Trophoblast cell (in vitro differentiated cells and primary cell): ENCODE data around the gene WIPF1.

Source experiments
- DNase-seq, 2 donors: peaks; one replicate each; pipeline ENCODE4 v3.0.0-alpha.2; 2016
- H2AFZ ChIP-seq: 2 replicates; pipeline ENCODE4 v1.6.1; 2013; ENCODE audit warnings: low read length, moderate library complexity, mild to moderate bottlenecking; ENCODE audit not compliant: insufficient read depth, poor library complexity
- H2AK5ac ChIP-seq: 2 replicates; pipeline ENCODE4 v1.6.1; 2013; ENCODE audit warnings: mild to moderate bottlenecking, low read length
- H2BK120ac ChIP-seq: 2 replicates; pipeline ENCODE4 v1.6.1; 2013; ENCODE audit warnings: low read length, mild to moderate bottlenecking, moderate library complexity; ENCODE audit not compliant: insufficient read depth, poor library complexity
- H2BK12ac ChIP-seq: 2 replicates; pipeline ENCODE4 v1.6.1; 2013; ENCODE audit warnings: mild to moderate bottlenecking, low read length, moderate library complexity
- H2BK5ac ChIP-seq: 2 replicates; pipeline ENCODE4 v1.6.1; 2013; ENCODE audit warnings: low read length, low read depth, moderate library complexity, mild to moderate bottlenecking; ENCODE audit not compliant: poor library complexity
- H3K14ac ChIP-seq: 2 replicates; pipeline ENCODE4 v1.6.1; 2013; ENCODE audit warnings: mild to moderate bottlenecking, low read length
- H3K18ac ChIP-seq: 2 replicates; pipeline ENCODE4 v1.6.1; 2013; ENCODE audit warnings: mild to moderate bottlenecking, low read length
- H3K23ac ChIP-seq: 2 replicates; pipeline ENCODE4 v1.6.1; 2013; ENCODE audit warnings: low read length
- H3K27ac ChIP-seq: 2 replicates; pipeline ENCODE4 v1.5.1; 2013; ENCODE audit warnings: low read depth, mild to moderate bottlenecking, inconsistent platforms, low read length, moderate library complexity
- H3K27me3 ChIP-seq: 2 replicates; pipeline ENCODE4 v1.6.1; 2013; ENCODE audit warnings: inconsistent platforms, mild to moderate bottlenecking, low read length, moderate library complexity; ENCODE audit not compliant: insufficient read depth
- H3K36me3 ChIP-seq, 2 experiments: 1 replicate in 1 of 2; 2 replicates in 1 of 2; pipeline ENCODE4 v1.6.1; 2013; ENCODE audit warnings: low read length in 2 of 2, mild to moderate bottlenecking in 2 of 2, moderate library complexity in 1 of 2; ENCODE audit not compliant: insufficient read depth in 2 of 2, control insufficient read depth in 1 of 2
- H3K4ac ChIP-seq: 2 replicates; pipeline ENCODE4 v1.6.1; 2013; ENCODE audit warnings: low read depth, mild to moderate bottlenecking, low read length, moderate library complexity
- H3K4me1 ChIP-seq, 2 experiments: 1 replicate in 1 of 2; 2 replicates in 1 of 2; pipeline ENCODE4 v1.6.1; 2013; ENCODE audit warnings: low read length in 2 of 2, mild to moderate bottlenecking in 2 of 2, moderate library complexity in 1 of 2; ENCODE audit not compliant: insufficient read depth in 2 of 2, control insufficient read depth in 1 of 2
- H3K4me2 ChIP-seq: 2 replicates; pipeline ENCODE4 v1.6.1; 2013; ENCODE audit warnings: inconsistent platforms, mild to moderate bottlenecking, low read length, moderate library complexity
- H3K4me3 ChIP-seq: 2 replicates; pipeline ENCODE4 v1.5.1; 2013; ENCODE audit warnings: mild to moderate bottlenecking, low read depth, low read length, inconsistent platforms
- H3K79me1 ChIP-seq: one replicate; pipeline ENCODE4 v1.6.1; 2013; ENCODE audit warnings: low read length
- H3K79me2 ChIP-seq: 2 replicates; pipeline ENCODE4 v1.6.1; 2013; ENCODE audit warnings: low read length, mild to moderate bottlenecking; ENCODE audit not compliant: control insufficient read depth, insufficient read depth, poor library complexity
- H3K9ac ChIP-seq: 2 replicates; pipeline ENCODE4 v1.6.1; 2013; ENCODE audit warnings: mild to moderate bottlenecking, low read length
- H3K9me3 ChIP-seq: 2 replicates; pipeline ENCODE4 v1.6.1; 2013; ENCODE audit warnings: low read depth, mild to moderate bottlenecking, control low read depth, inconsistent platforms, low read length; ENCODE audit not compliant: insufficient read depth
- H4K12ac ChIP-seq: 2 replicates; pipeline ENCODE4 v1.6.1; 2013; ENCODE audit warnings: low read depth, mild to moderate bottlenecking, low read length, moderate library complexity
- H4K8ac ChIP-seq: 2 replicates; pipeline ENCODE4 v1.6.1; 2013; ENCODE audit warnings: low read depth, mild to moderate bottlenecking, low read length, moderate library complexity
- H4K91ac ChIP-seq: one replicate; pipeline ENCODE4 v1.6.1; 2013; ENCODE audit warnings: low read depth, mild to moderate bottlenecking, low read length, moderate library complexity
- WGBS: extraction: QIAGEN DNeasy Blood & Tissue Kit; methylation state at CpG from one replicate; pipeline ENCODE4 v1.1.7; 2013; ENCODE audit warnings: missing lambda C conversion rate; ENCODE audit not compliant: insufficient read length, insufficient coverage; ENCODE audit errors: extremely low coverage; 5-methylcytosine and 5-hydroxymethylcytosine counted together

The WIPF1 gene

GRCh38 chr2:174603280-174603679 lies 5.7 kb upstream of the WIPF1 start:
- Histone ChIP-seq H2AFZ (no peak overlapping the region), H2AK5ac (no peak overlapping the region), H3K27ac (peak overlapping the region; percentile 20), H3K27me3 (no peaks in the 10 kb centered on the region), H2BK5ac (no peak overlapping the region), H4K8ac (no peak overlapping the region), H3K36me3 (peaks cover 6 to 8% of the 10 kb centered on the region in 2 experiments), H3K79me2 (peaks cover 4% of the 10 kb centered on the region), H3K14ac (no peak overlapping the region), H4K91ac (no peak overlapping the region), H2BK12ac (no peak overlapping the region), H3K23ac (no peak overlapping the region), H3K4me3 (no peak overlapping the region), H3K18ac (no peak overlapping the region), H3K79me1 (peaks cover 11% of the 10 kb centered on the region), H3K4me2 (no peak overlapping the region), H3K4ac (no peak overlapping the region), H3K4me1 (peaks cover 13 to 25% of the 10 kb centered on the region in 2 experiments), H4K12ac (no peak overlapping the region), H3K9ac (no peak overlapping the region), H3K9me3 (no peaks in the 10 kb centered on the region), H2BK120ac (no peak overlapping the region)
- WGBS = no CpG with 5 or more reads among the region's 3 CpGs
- peak; percentile 68 to 76 for DNase-seq

- H3K14ac ChIP-seq = peak overlapping the region; percentile 14
- peak overlapping the region; percentile 25 for H2BK5ac ChIP-seq
- DNase-seq = peak in 1 of 2 donors; percentile 35
- peaks cover 6 to 8% of the 10 kb centered on the region in 2 experiments for H3K36me3 ChIP-seq
- H4K12ac ChIP-seq = no peak overlapping the region
- H3K9ac ChIP-seq = no peak overlapping the region
- peaks cover 11% of the 10 kb centered on the region for H3K79me1 ChIP-seq
- no peak overlapping the region for H3K18ac ChIP-seq
- H2BK120ac ChIP-seq = no peak overlapping the region
- no peak overlapping the region for H3K23ac ChIP-seq
- no peaks in the 10 kb centered on the region for H3K9me3 ChIP-seq
- H2AFZ ChIP-seq = no peak overlapping the region
- no peak overlapping the region for H2BK12ac ChIP-seq
- H3K79me2 ChIP-seq = peaks cover 4% of the 10 kb centered on the region
- no peak overlapping the region for H3K27ac ChIP-seq
- H3K4me3 ChIP-seq = no peak overlapping the region
- H3K4me1 ChIP-seq = peaks cover 11 to 22% of the 10 kb centered on the region in 2 experiments
- H2AK5ac ChIP-seq = no peak overlapping the region
- H4K8ac ChIP-seq = no peak overlapping the region
- no peaks in the 10 kb centered on the region for H3K27me3 ChIP-seq
- H3K4me2 ChIP-seq = no peak overlapping the region
- no peak overlapping the region for H4K91ac ChIP-seq
- H3K4ac ChIP-seq = no peak overlapping the region
- no CpG with 5 or more reads among the region's 3 CpGs for WGBS
Observed at GRCh38 chr2:174602745-174603144, 5.1 kb upstream of the WIPF1 start.

DNA sequence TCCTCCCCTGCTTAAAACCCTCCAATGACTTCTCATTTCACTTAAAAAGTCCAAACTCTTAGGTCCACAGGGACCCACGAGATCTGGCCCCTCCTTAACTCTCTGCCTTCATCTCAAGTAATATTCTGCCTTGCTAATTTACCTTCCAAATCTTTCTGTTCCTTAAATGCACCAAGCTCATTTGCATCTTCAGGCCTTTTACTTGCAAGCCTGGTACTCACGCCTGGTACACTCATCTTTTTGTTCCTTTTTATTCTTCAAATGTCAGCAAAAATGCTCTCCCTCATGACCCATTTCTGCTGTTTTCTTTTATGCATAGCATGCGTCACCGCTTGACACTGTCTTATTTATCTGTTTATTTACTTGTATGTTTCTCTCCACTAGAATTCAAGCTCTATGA lies 2.7 kb upstream of the WIPF1 start:
- no peak overlapping the region for H3K9ac ChIP-seq
- H4K8ac ChIP-seq = no peak overlapping the region
- H2BK120ac ChIP-seq = no peak overlapping the region
- no peaks in the 10 kb centered on the region for H3K27me3 ChIP-seq
- peak in 1 of 2 donors; percentile 35 for DNase-seq
- H3K27ac ChIP-seq = no peak overlapping the region
- H3K23ac ChIP-seq = no peak overlapping the region
- H3K4me1 ChIP-seq = peaks cover 11 to 20% of the 10 kb centered on the region in 2 experiments
- H3K18ac ChIP-seq = no peak overlapping the region
- H2BK5ac ChIP-seq = no peak overlapping the region
- no CpG with 5 or more reads among the region's 4 CpGs for WGBS
- H3K4me2 ChIP-seq = no peak overlapping the region
- no peaks in the 10 kb centered on the region for H3K9me3 ChIP-seq
- H2BK12ac ChIP-seq = no peak overlapping the region
- H4K91ac ChIP-seq = no peak overlapping the region
- peaks cover 9% of the 10 kb centered on the region for H3K79me1 ChIP-seq
- H3K14ac ChIP-seq = no peak overlapping the region
- H3K4ac ChIP-seq = no peak overlapping the region
- H2AK5ac ChIP-seq = no peak overlapping the region
- no peak overlapping the region for H4K12ac ChIP-seq
- peaks cover 6 to 8% of the 10 kb centered on the region in 2 experiments for H3K36me3 ChIP-seq
- no peak overlapping the region for H2AFZ ChIP-seq
- H3K4me3 ChIP-seq = no peak overlapping the region
- peaks cover 4% of the 10 kb centered on the region for H3K79me2 ChIP-seq

GRCh38 chr2:174599310-174599921 lies 1.8 kb upstream of the WIPF1 start:
- H3K23ac ChIP-seq = no peak overlapping the region
- no peak overlapping the region for H3K4me2 ChIP-seq
- peak overlapping the region; percentile 81 for H3K18ac ChIP-seq
- H3K27ac ChIP-seq = no peak overlapping the region
- no peak overlapping the region for H4K8ac ChIP-seq
- H2BK120ac ChIP-seq = peak overlapping the region; percentile 49
- no peak for DNase-seq
- H2BK5ac ChIP-seq = no peak overlapping the region
- no peak overlapping the region for H3K4me3 ChIP-seq
- no peak overlapping the region for H3K4ac ChIP-seq
- H3K79me2 ChIP-seq = peaks cover 2% of the 10 kb centered on the region
- H3K14ac ChIP-seq = no peak overlapping the region
- H3K9ac ChIP-seq = no peak overlapping the region
- whole genome bisulfite sequencing = no CpG with 5 or more reads among the region's 6 CpGs
- peaks cover 6% of the 10 kb centered on the region for H3K79me1 ChIP-seq
- H2BK12ac ChIP-seq = peak overlapping the region; percentile 59
- H3K27me3 ChIP-seq = no peaks in the 10 kb centered on the region
- no peak overlapping the region for H4K12ac ChIP-seq
- H3K4me1 ChIP-seq = peaks cover 8 to 14% of the 10 kb centered on the region in 2 experiments
- peak overlapping the region; percentile 79 for H2AK5ac ChIP-seq
- H4K91ac ChIP-seq = no peak overlapping the region
- H3K9me3 ChIP-seq = no peaks in the 10 kb centered on the region
- peaks cover 6 to 8% of the 10 kb centered on the region in 2 experiments for H3K36me3 ChIP-seq
- no peak overlapping the region for H2AFZ ChIP-seq
